Gastroesophageal sphincter (tissue), 3 donors: Measurements from ENCODE around the gene FTCD.

Experiments
- POLR2A ChIP-seq, 2 donors: fragments of 450-650 bp; IDR thresholded peaks; one replicate each; pipeline ENCODE4 v1.6.1; 2017; ENCODE audit warnings: antibody characterized with exemption in 2 of 2, mild to moderate bottlenecking in 2 of 2, moderate library complexity in 1 of 2
- TF ChIP-seq, protein P1 (sequence below), 4 experiments: fragments of 200-600 bp in 2 of 4; fragments of 450-650 bp in 2 of 4; sonication (generic) in 1 of 4; IDR thresholded peaks; one replicate each; pipeline ENCODE4 v1.5.1; 2017 to 2019; ENCODE audit warnings: antibody characterized with exemption in 4 of 4, mild to moderate bottlenecking in 2 of 4, moderate library complexity in 2 of 4

DNA sequence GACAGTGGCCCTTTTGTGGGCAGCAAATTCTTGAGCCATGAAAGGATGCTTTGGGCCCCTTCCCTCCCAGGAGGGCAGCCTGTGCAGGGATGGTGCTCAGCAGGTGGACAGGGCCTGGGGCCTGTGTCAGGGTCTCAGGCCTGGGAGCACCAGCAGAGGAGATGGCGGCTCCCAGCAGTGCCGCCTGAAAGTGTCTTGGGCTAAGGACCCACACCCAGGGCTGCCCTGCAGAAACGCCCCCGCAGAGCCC lies 23.9 kb downstream of the FTCD start:
- no peak for TF ChIP-seq POLR2A (IDR thresholded peaks at IDR 0.05)
- TF ChIP-seq, protein P1, sequence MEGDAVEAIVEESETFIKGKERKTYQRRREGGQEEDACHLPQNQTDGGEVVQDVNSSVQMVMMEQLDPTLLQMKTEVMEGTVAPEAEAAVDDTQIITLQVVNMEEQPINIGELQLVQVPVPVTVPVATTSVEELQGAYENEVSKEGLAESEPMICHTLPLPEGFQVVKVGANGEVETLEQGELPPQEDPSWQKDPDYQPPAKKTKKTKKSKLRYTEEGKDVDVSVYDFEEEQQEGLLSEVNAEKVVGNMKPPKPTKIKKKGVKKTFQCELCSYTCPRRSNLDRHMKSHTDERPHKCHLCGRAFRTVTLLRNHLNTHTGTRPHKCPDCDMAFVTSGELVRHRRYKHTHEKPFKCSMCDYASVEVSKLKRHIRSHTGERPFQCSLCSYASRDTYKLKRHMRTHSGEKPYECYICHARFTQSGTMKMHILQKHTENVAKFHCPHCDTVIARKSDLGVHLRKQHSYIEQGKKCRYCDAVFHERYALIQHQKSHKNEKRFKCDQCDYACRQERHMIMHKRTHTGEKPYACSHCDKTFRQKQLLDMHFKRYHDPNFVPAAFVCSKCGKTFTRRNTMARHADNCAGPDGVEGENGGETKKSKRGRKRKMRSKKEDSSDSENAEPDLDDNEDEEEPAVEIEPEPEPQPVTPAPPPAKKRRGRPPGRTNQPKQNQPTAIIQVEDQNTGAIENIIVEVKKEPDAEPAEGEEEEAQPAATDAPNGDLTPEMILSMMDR (IDR thresholded peaks at IDR 0.05) = no peak
